ENCODE data around the gene NCBP2L.

The NCBP2L gene

DNA sequence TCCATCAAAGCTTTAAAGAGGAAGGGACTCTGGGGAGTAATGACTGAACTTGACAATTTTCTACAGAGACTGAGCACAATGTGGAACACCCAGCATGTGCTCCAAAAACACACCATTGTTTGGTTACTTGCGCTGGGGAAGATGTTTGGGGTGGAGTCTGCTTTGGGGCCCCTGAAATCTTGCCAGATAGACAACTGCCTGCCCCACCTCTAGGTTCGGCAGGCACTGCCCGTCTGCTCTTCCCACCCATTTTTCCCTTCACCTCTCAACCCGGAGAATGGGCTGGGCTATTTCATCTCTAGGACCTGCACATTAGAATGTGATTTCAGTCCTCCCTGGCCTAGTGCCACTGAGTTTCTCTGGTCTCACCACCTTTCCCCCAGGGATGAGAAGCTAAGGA lies 43.8 kb upstream of the NCBP2L start:
- no peak for DNase-seq (ENCODE audit: low spot score)
- in situ Hi-C loops (cut with MboI; ENCODE audit: low sequenced_read_pairs, unreplicated experiment), result no loop called here
- TF ChIP-seq CTCF (IDR thresholded peaks at IDR 0.05; ENCODE audit: borderline replicate concordance, control extremely low read depth, extremely low read depth, insufficient read depth, missing control alignments), result no peak

GRCh38 chrX:107734646-107735045 lies 42.9 kb upstream of the NCBP2L start:
- DNase-seq (ENCODE audit: low spot score), result no peak
- in situ Hi-C loops (cut with MboI; ENCODE audit: low sequenced_read_pairs, unreplicated experiment), result no loop called here
- no peak for TF ChIP-seq CTCF (IDR thresholded peaks at IDR 0.05; ENCODE audit: borderline replicate concordance, control extremely low read depth, extremely low read depth, insufficient read depth, missing control alignments)

GRCh38 chrX:107736781-107737531 lies 40.6 kb upstream of the NCBP2L start:
- no peak for TF ChIP-seq CTCF (IDR thresholded peaks at IDR 0.05; ENCODE audit: borderline replicate concordance, control extremely low read depth, extremely low read depth, insufficient read depth, missing control alignments)
- in situ Hi-C loops (cut with MboI; ENCODE audit: low sequenced_read_pairs, unreplicated experiment), result no loop called here
- DNase-seq (ENCODE audit: low spot score), result no peak

DNA sequence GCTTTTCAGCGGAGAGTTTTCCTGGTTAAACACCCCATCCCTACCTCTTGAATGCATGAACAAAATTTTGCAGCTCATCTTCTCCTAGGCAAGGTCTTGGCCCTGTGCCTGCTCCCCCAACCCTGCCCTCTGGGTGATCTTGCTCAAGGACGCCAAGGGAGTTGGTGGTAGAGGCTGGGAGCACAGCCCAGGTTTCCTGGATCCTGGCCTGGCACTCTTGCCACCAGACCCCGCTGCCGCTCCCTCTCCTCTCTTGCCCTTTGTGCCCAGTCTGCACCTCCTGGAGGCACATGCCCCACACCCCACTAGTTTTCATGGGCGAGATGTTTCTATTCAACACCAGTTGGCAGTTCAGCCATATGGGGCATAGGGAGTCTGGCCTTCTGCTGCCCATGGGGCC lies 39.3 kb upstream of the NCBP2L start:
- no peak for DNase-seq (ENCODE audit: low spot score)
- TF ChIP-seq CTCF (IDR thresholded peaks at IDR 0.05; ENCODE audit: borderline replicate concordance, control extremely low read depth, extremely low read depth, insufficient read depth, missing control alignments), result no peak
- in situ Hi-C loops (cut with MboI; ENCODE audit: low sequenced_read_pairs, unreplicated experiment), result no loop called here

GRCh38 chrX:107738768-107739167 lies 38.8 kb upstream of the NCBP2L start:
- in situ Hi-C loops (cut with MboI; ENCODE audit: low sequenced_read_pairs, unreplicated experiment), result no loop called here
- no peak for DNase-seq (ENCODE audit: low spot score)
- no peak for TF ChIP-seq CTCF (IDR thresholded peaks at IDR 0.05; ENCODE audit: borderline replicate concordance, control extremely low read depth, extremely low read depth, insufficient read depth, missing control alignments)

DNA sequence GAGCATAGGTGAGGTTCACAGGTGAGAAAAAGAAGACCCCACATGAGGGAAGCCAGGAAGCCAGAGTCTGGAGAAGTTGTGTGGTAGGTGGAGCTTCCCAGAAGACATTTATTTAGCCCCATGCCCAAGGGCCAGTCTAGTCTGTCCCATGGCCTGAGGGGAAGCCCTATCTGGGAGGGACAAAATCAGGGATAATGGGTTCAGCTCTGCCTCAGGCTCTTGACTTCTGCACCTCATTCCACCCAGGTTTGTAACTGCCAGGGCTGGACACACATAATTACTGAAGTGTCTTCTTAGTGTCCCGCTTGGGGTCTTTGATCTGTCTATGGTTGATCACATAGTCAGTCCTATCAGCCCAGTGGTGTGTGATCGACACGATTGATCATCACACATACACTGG lies 38.0 kb upstream of the NCBP2L start:
- in situ Hi-C loops (cut with MboI; ENCODE audit: low sequenced_read_pairs, unreplicated experiment), result no loop called here

More for the DNA sequence above, 38.0 kb upstream of the NCBP2L start:
- TF ChIP-seq CTCF (IDR thresholded peaks at IDR 0.05; ENCODE audit: borderline replicate concordance, control extremely low read depth, extremely low read depth, insufficient read depth, missing control alignments), result no peak
- no peak for DNase-seq (ENCODE audit: low spot score)

Measured in GM13976 (cell line).